Measurements from ENCODE around the gene PTGIS.

DNA sequence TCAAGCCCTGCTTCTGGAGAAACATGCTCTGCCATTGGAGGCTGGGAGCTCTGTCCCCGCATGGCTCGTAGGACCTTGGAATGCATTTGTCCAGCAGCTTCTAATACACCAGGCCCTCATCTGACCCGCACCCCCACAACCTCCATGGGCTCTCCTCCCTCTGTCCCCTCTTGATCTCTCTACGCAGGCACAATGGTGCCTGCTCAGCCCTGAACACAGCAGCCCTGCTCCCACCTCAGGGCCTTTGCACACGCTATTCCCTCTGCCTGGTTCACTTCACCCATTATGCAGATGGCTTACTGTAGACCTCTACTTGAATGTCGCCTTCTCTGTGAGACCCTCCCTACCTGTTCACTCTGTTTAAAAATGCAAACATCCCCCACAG, 27.0 kb upstream of the PTGIS start:
- TF ChIP-seq, protein P1, sequence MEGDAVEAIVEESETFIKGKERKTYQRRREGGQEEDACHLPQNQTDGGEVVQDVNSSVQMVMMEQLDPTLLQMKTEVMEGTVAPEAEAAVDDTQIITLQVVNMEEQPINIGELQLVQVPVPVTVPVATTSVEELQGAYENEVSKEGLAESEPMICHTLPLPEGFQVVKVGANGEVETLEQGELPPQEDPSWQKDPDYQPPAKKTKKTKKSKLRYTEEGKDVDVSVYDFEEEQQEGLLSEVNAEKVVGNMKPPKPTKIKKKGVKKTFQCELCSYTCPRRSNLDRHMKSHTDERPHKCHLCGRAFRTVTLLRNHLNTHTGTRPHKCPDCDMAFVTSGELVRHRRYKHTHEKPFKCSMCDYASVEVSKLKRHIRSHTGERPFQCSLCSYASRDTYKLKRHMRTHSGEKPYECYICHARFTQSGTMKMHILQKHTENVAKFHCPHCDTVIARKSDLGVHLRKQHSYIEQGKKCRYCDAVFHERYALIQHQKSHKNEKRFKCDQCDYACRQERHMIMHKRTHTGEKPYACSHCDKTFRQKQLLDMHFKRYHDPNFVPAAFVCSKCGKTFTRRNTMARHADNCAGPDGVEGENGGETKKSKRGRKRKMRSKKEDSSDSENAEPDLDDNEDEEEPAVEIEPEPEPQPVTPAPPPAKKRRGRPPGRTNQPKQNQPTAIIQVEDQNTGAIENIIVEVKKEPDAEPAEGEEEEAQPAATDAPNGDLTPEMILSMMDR (IDR thresholded peaks at IDR 0.05) = no peak
- TF ChIP-seq EP300 (IDR thresholded peaks at IDR 0.05) (no peak), POLR2A (IDR thresholded peaks at IDR 0.05) (no peak), POLR2AphosphoS5 (IDR thresholded peaks at IDR 0.05) (no peak)
